22Rv1 (cell line): ENCODE results near the gene HMGCS2.

Experiments used
- CTCF ChIP-seq: fragments of 450-650 bp; IDR thresholded peaks from 2 replicates; pipeline ENCODE4 v1.5.1; 2017; ENCODE audit warnings: mild to moderate bottlenecking
- ZFX ChIP-seq: fragments of 450-650 bp; IDR thresholded peaks from 2 replicates; pipeline ENCODE4 v1.6.1; 2017; ENCODE audit warnings: antibody characterized with exemption, borderline replicate concordance

- TF ChIP-seq CTCF (no peak), ZFX (no peak)
Measured at GRCh38 chr1:119729044-119729443, 39.7 kb downstream of the HMGCS2 start.
